ENCODE measurements around the gene ARHGAP21.

Gene ARHGAP21

DNA sequence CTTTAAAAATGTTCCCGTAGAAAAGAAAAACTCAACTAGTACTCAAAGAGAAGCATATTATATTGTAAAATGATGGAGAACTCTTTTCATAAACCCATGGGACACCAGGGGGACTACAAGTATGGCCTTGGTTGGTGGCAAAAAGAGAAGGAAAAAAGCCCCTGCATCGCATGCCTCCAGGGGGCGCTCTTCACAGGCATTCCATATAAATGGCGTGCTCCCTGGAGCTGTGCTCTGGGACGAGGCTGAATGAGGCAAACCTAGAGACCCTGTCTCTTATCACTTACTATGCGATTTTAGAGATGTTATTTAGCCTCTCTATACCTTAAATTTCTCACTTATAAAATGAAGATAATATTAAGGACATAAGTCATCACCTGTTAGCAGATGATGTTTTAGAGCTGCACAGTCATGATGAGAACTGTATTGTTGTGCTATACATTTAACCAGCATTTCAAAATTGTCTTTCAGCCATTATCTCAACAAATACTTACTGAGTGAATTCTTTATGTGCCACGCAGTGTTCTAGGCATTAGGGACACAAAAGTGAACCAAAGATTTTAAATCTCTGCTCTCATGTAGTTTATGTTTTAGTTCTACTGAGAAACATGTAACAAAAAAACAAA, 105.8 kb downstream of the ARHGAP21 start:
- Histone ChIP-seq H3K4me3 (no peak overlapping the region), H3K27ac (no peak overlapping the region)
- DNase-seq (ENCODE audit: low spot score): no peak
- no peak for TF ChIP-seq CTCF (IDR thresholded peaks at IDR 0.05)

- H3K27ac ChIP-seq: no peak overlapping the region
- no peak overlapping the region for H3K4me3 ChIP-seq
- no peak for DNase-seq (ENCODE audit: low spot score)
- no peak for TF ChIP-seq CTCF (IDR thresholded peaks at IDR 0.05)
Observed at GRCh38 chr10:24616536-24616935, 107.2 kb downstream of the ARHGAP21 start.

DNA sequence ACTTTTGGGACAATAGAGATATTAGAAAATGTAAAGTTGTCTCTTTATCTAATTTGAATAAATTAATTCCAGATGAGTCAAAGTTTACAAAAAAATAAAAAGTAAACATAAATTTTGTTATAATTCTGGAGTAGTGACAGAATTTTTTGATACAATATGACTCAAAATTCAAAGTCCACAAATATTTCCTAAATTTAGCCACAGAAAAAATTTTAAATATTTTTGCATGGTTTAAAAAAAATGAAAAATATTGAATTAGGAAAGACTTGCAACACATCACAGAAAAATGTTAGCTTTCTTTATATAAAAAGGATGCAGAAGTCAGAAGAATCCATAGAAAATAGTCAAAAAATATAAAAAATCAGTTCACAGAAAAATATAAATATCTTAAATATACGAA, 117.7 kb downstream of the ARHGAP21 start:
- no peak for DNase-seq (ENCODE audit: low spot score)
- Histone ChIP-seq H3K4me3 (no peak overlapping the region), H3K27ac (no peak overlapping the region)
- no peak for TF ChIP-seq CTCF (IDR thresholded peaks at IDR 0.05)

GRCh38 chr10:24605141-24605540, 118.5 kb downstream of the ARHGAP21 start:
- Histone ChIP-seq H3K27ac (no peak overlapping the region), H3K4me3 (no peak overlapping the region)
- DNase-seq (ENCODE audit: low spot score): no peak
- TF ChIP-seq CTCF (IDR thresholded peaks at IDR 0.05): no peak

- H3K4me3 ChIP-seq: no peak overlapping the region
- no peak overlapping the region for H3K27ac ChIP-seq
- TF ChIP-seq CTCF (IDR thresholded peaks at IDR 0.05): no peak
- DNase-seq (ENCODE audit: low spot score): no peak
Observed at GRCh38 chr10:24603333-24603732, 120.4 kb downstream of the ARHGAP21 start.

- DNase-seq (ENCODE audit: low spot score): no peak
- no peak overlapping the region for H3K4me3 ChIP-seq
- no peak for TF ChIP-seq CTCF (IDR thresholded peaks at IDR 0.05)
- no peak overlapping the region for H3K27ac ChIP-seq
Observed at GRCh38 chr10:24597961-24598360, 125.7 kb downstream of the ARHGAP21 start.

DNA sequence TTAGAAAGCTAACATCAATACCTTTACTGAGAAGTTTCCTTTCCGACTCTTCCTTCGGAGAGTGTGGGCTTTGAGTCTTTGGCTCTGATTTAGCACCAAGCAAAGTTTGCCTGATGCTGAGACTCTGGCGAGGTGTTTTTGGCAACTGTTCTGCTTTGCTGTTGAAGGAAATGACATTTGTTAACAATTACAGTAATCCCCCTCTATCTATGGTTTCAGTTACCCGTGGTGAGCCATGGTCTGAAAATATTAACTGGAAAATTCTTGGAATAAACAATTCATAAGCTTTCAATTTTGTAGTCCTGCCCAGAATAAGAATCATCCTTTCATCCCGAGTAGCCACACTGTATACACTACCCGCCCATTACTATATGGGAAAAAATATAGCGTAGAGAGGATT, 126.3 kb downstream of the ARHGAP21 start:
- no peak for DNase-seq (ENCODE audit: low spot score)
- Histone ChIP-seq H3K27ac (no peak overlapping the region), H3K4me3 (no peak overlapping the region)
- TF ChIP-seq CTCF (IDR thresholded peaks at IDR 0.05): no peak

Data from coronary artery (tissue), 2 donors.